HepG2 (cell line): ENCODE results near the gene SRBD1. TPM values are rescaled to one million over a fixed set of nuclear protein-coding genes. Genes with fewer than 3 reads are reported as not detected.

Experiments used
- CBX1 ChIP-seq: IDR thresholded peaks from one replicate; pipeline ENCODE4 v1.6.1; 2016; ENCODE audit warnings: antibody characterized with exemption, low read depth
- DR1 ChIP-seq: sonication (generic); formaldehyde crosslinking; IDR thresholded peaks from 2 replicates; pipeline ENCODE4 v1.8.0; 2021; ENCODE audit warnings: mild to moderate bottlenecking, missing genetic modification reagents, inconsistent platforms
- EZH2 ChIP-seq: conservative IDR thresholded peaks from 2 replicates; pipeline ENCODE4 v1.6.1; 2012; ENCODE audit warnings: mild to moderate bottlenecking, low read depth, low read length, moderate library complexity
- FOXM1 ChIP-seq: sonication (generic); formaldehyde crosslinking; IDR thresholded peaks from 2 replicates; pipeline ENCODE4 v1.5.0; 2020; ENCODE audit warnings: missing genetic modification reagents
- GATA4 ChIP-seq: sonication (generic); IDR thresholded peaks from 2 replicates; pipeline ENCODE4 v1.6.1; 2016; ENCODE audit warnings: antibody characterized with exemption, low read depth, borderline replicate concordance
- HHEX ChIP-seq: IDR thresholded peaks from 2 replicates; pipeline ENCODE4 v1.6.1; 2016; ENCODE audit warnings: control low read depth
- HNF1A ChIP-seq, 2 experiments: sonication (generic) in 1 of 2; formaldehyde crosslinking in 1 of 2; IDR thresholded peaks; 2 replicates each; pipeline versions ENCODE4 v1.4.0 to v1.6.1; 2016 to 2020; ENCODE audit warnings: borderline replicate concordance in 1 of 2, low read depth in 1 of 2, mild to moderate bottlenecking in 1 of 2, missing genetic modification reagents in 1 of 2
- HNF4A ChIP-seq: sonication (generic); formaldehyde crosslinking; IDR thresholded peaks from 2 replicates; pipeline ENCODE4 v1.4.0; 2020; ENCODE audit warnings: missing genetic modification reagents
- NAIF1 ChIP-seq: sonication (generic); formaldehyde crosslinking; IDR thresholded peaks from 2 replicates; pipeline ENCODE4 v1.5.0; 2020; ENCODE audit warnings: mild to moderate bottlenecking, missing genetic modification reagents, borderline replicate concordance
- REST ChIP-seq, 2 experiments: IDR thresholded peaks; 2 replicates each; pipeline ENCODE4 v1.6.1; 2011 to 2012; ENCODE audit warnings: low read length in 2 of 2, borderline replicate concordance in 1 of 2, low read depth in 1 of 2, mild to moderate bottlenecking in 1 of 2, moderate library complexity in 1 of 2
- REXO4 ChIP-seq: sonication (generic); formaldehyde crosslinking; IDR thresholded peaks from 2 replicates; pipeline ENCODE4 v1.8.0; 2022; ENCODE audit warnings: missing genetic modification reagents, mild to moderate bottlenecking, borderline replicate concordance
- SMAD9 ChIP-seq: sonication (generic); formaldehyde crosslinking; IDR thresholded peaks from 2 replicates; pipeline ENCODE4 v1.5.1; 2020; ENCODE audit warnings: mild to moderate bottlenecking, missing genetic modification reagents
- SMYD3 ChIP-seq: sonication (generic); formaldehyde crosslinking; IDR thresholded peaks from 2 replicates; pipeline ENCODE4 v1.8.1; 2023; ENCODE audit warnings: mild to moderate bottlenecking, missing genetic modification reagents
- TOE1 ChIP-seq: sonication (generic); formaldehyde crosslinking; IDR thresholded peaks from 2 replicates; pipeline ENCODE4 v1.4.0; 2020; ENCODE audit warnings: mild to moderate bottlenecking, missing genetic modification reagents
- ZFP41 ChIP-seq: sonication (generic); formaldehyde crosslinking; IDR thresholded peaks from 2 replicates; pipeline ENCODE4 v1.4.0; 2020; ENCODE audit warnings: mild to moderate bottlenecking, missing genetic modification reagents, borderline replicate concordance
- ZNF12 ChIP-seq: sonication (generic); formaldehyde crosslinking; IDR thresholded peaks from 2 replicates; pipeline ENCODE4 v1.5.0; 2020; ENCODE audit warnings: missing genetic modification reagents
- ZNF20 ChIP-seq: sonication (generic); formaldehyde crosslinking; IDR thresholded peaks from 2 replicates; pipeline ENCODE4 v1.4.0; 2020; ENCODE audit warnings: mild to moderate bottlenecking, moderate library complexity, missing genetic modification reagents
- ZNF414 ChIP-seq: sonication (generic); formaldehyde crosslinking; IDR thresholded peaks from 2 replicates; pipeline ENCODE4 v1.5.0; 2020; ENCODE audit warnings: missing genetic modification reagents
- ZNF431 ChIP-seq: sonication (generic); formaldehyde crosslinking; IDR thresholded peaks from 2 replicates; pipeline ENCODE4 v1.9.0; 2022; ENCODE audit warnings: missing genetic modification reagents, low read depth, mild to moderate bottlenecking, borderline replicate concordance
- ZNF468 ChIP-seq: sonication (generic); formaldehyde crosslinking; IDR thresholded peaks from 2 replicates; pipeline ENCODE4 v1.8.0; 2022; ENCODE audit warnings: mild to moderate bottlenecking, moderate library complexity, missing genetic modification reagents
- ZNF496 ChIP-seq: sonication (generic); formaldehyde crosslinking; IDR thresholded peaks from 2 replicates; pipeline ENCODE4 v1.8.1; 2023; ENCODE audit warnings: mild to moderate bottlenecking, moderate library complexity, missing genetic modification reagents; ENCODE audit not compliant: insufficient replicate concordance
- ZNF572 ChIP-seq: sonication (generic); formaldehyde crosslinking; IDR thresholded peaks from 2 replicates; pipeline ENCODE4 v1.5.1; 2020; ENCODE audit warnings: mild to moderate bottlenecking, missing genetic modification reagents
- polyA plus RNA-seq, 8 experiments: library from polyadenylated mRNA; depleted of rRNA in 3 of 8; stranded (reverse) in 7 of 8; unstranded in 1 of 8; fragments of >200 nt; fragmentation: Illumina TruSeq in 4 of 8; extraction: Trizol in 4 of 8; gene quantifications; 2 replicates each; pipeline versions ENCODE4 v1.2.1 to v1.2.3, GENCODE V29; 2011 to 2016; ENCODE audit warnings: low read depth in 4 of 8, missing spikeins in 1 of 8, mixed read lengths in 1 of 8; ENCODE audit not compliant: insufficient read depth in 1 of 8
- total RNA-seq, 5 experiments: library from RNA; depleted of rRNA; stranded (reverse); fragments of >200 nt; fragmentation: Illumina TruSeq; extraction: Trizol; gene quantifications; 2 replicates each; pipeline ENCODE4 v1.2.3, GENCODE V29; 2016; ENCODE audit warnings: low read depth in 1 of 5

The SRBD1 gene
- total and polyA plus RNA-seq, 2 of the 13 experiments (the other 11 are each of a cell fraction or from before 2014, with no cell fraction given) = 3.2 to 23.9 TPM

GRCh38 chr2:45373534-45373933, 237.5 kb downstream of the SRBD1 start (continued):
- no peak; a peak in 1 of 4 replicates for TF ChIP-seq REST (IDR thresholded peaks at IDR 0.05; ENCODE audit: borderline replicate concordance in 1 of 2, low read depth in 1 of 2, low read length in 2 of 2)
- peak; percentile 59 for TF ChIP-seq HNF4A (CRISPR knock-in tag)
- TF ChIP-seq ZNF431 (CRISPR knock-in tag) = no peak
- no peak for TF ChIP-seq ZNF12
- 0 out of 2 replicates have a peak, but pooled peaks have one; percentile 37 for TF ChIP-seq TOE1 (CRISPR knock-in tag)
- TF ChIP-seq CBX1 = no peak
- TF ChIP-seq ZNF414 (CRISPR knock-in tag) = 0 out of 2 replicates have a peak, but pooled peaks have one; percentile 29
- TF ChIP-seq HHEX = peak; percentile 77
- TF ChIP-seq ZNF20 (CRISPR knock-in tag) = no peak
- no peak for TF ChIP-seq REXO4 (CRISPR knock-in tag)
- TF ChIP-seq EZH2 = no peak
- TF ChIP-seq DR1 (CRISPR knock-in tag) = no peak
- no peak for TF ChIP-seq ZNF572
- no peak for TF ChIP-seq NAIF1 (CRISPR knock-in tag)
- no peak for TF ChIP-seq ZNF496 (CRISPR knock-in tag)
- TF ChIP-seq SMAD9 (CRISPR knock-in tag) = no peak
- TF ChIP-seq FOXM1 (CRISPR knock-in tag) = no peak
- no peak for TF ChIP-seq ZFP41
- TF ChIP-seq HNF1A (IDR thresholded peaks at IDR 0.05; ENCODE audit: low read depth) = peak; percentile 48; the same call in 1 of the 2 replicates
- TF ChIP-seq HNF1A (CRISPR knock-in tag; IDR thresholded peaks at IDR 0.05; ENCODE audit: borderline replicate concordance) = peak; percentile 24; the same call in 1 of the 2 replicates
- no peak for TF ChIP-seq ZNF468 (CRISPR knock-in tag)
- 0 out of 2 replicates have a peak, but pooled peaks have one; percentile 25 for TF ChIP-seq SMYD3 (CRISPR knock-in tag)
- TF ChIP-seq GATA4 = no peak
